CD4-positive, alpha-beta T cell treated with Interleukin-4 for 4 hours (primary cell): ENCODE results near the gene SDHA.
"Not testable (repeated sequence)": the region's sequence is repeated elsewhere in the genome, so short reads cannot be mapped to it uniquely, and the experiment has no call there.

Source experiments
- DNase-seq: peaks from one replicate; pipeline ENCODE4 v3.0.0-alpha.2; 2020

The SDHA gene

DNA sequence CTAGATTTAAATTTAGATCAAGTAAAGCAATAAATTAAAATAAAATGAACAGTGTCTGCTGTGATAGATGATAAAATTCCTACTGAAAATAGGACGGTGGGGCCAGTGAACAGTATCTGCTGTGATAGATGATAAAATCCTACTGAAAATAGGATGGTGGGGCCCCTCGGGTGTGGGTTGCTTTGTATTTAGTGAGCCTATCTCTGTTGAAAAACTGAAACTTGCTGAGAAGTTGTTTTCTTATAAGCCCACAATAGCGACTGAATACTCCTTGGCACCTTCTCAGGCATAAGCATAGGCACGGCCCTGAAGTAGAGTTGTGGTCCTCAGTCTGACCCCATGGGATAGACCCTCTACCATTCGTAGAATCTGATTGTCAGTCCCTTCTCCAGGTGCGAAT, 5.7 kb downstream of the SDHA start:
- no peak for DNase-seq

GRCh38 chr5:225334-225733, 7.2 kb downstream of the SDHA start:
- DNase-seq = no peak

- DNase-seq = not testable (repeated sequence)
These were observed 9.3 kb downstream of the SDHA start for GRCh38 chr5:227375-227774.

DNA sequence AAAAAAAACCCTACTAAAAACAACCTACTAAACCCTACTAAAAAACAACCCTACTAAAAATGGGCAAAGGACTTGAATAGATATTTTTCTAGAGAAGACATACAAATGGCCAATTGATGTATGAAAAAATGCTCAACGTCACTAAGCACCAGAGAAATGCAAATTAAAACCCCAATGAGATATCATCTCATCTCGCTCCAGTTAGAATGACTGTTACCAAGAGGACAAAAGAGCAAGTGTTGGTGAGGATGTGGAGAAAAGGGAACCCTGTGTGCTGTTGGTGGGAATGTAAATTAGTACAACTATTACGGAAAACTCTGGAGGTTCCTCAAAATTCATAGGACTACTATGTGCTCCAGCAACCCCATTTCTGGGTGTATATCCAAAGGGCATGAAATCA, 10.8 kb downstream of the SDHA start:
- no peak for DNase-seq

DNA sequence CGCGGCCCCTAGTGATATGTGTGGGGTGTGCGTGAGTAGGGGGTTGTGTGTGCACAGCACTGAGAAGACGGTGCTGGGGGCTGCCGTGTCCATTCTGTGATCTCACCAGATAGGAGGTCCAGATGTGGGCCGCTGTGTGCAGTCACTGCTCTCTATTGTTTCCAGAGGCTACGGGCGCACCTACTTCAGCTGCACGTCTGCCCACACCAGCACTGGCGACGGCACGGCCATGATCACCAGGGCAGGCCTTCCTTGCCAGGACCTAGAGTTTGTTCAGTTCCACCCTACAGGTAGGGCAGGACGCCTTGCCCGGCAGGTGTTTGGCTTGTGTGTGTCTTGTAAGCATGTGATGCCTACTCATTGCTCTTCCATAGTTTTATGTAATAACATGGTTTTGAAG, 12.6 kb downstream of the SDHA start:
- DNase-seq = no peak

DNA sequence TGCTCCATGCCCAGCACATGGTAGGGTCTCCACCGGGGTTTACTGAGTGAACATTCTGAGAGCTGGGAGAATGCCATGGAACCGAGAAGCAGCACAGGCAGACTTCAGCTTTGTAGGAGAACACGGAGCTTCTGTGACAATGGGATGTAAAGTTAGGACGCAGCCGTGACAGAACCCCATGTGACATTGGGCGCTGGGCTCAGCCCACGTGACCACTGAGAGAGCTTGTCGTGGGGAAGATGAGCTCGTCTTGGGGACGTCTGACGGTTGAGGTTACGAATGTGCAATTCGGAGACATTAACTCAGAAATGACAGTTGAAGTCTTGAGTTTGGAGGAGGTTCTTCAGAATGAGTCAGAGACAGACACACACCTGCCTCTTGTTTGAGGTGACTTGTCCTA, 13.5 kb downstream of the SDHA start:
- DNase-seq = no peak

DNA sequence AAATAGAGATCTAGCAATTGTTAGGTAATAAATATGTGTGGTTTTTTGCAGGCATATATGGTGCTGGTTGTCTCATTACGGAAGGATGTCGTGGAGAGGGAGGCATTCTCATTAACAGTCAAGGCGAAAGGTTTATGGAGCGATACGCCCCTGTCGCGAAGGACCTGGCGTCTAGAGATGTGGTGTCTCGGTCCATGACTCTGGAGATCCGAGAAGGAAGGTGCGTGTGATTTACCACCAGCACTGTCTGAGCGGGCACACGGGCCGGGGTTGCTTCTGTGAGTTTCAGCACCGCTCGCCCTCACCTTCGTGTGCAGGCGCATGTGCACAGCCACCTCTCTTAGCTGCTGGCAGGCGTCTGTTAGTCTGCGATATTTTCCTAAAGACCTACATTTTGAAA, 15.3 kb downstream of the SDHA start:
- DNase-seq = not testable (repeated sequence)

- no peak for DNase-seq
These were observed 16.3 kb downstream of the SDHA start for GRCh38 chr5:234450-234849.

DNA sequence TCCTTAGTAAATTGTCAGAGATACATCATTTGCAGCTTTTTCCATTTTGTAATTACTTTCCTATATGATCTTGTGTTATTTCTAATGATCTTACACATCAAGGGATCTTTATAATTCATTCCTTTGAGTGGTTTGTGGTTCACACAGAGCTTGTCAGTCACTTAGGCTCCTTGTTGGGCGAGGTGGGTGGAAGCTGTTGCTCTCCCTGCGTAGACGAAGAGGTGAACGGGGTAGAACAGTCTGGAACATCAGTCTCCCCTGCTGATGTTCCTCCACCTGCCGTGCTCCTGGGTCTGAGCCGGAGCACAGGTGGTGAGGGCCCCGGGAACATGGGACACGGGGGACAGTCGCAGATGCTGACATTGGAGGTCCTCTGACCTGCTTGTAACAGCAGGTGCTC, 17.4 kb downstream of the SDHA start:
- not testable (repeated sequence) for DNase-seq

DNA sequence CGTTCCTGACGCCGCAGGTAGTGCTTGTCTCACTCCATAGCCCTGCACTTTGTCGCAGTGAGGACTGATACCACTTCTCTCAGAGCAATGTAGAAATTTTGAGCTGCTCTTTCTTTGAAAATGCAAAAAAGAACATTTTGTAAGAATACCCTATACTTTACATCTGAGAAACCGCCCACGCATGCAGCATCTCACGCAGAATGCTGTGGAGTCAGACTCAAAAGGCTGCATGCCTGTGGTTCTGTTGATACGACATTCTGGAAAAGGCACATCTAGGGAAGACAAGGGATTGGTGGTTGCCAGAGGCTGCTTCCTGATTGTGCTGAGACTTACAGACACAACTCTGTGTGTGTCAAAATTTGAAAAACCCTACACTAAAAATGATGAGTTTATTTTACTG, 19.8 kb downstream of the SDHA start:
- DNase-seq = not testable (repeated sequence)

DNA sequence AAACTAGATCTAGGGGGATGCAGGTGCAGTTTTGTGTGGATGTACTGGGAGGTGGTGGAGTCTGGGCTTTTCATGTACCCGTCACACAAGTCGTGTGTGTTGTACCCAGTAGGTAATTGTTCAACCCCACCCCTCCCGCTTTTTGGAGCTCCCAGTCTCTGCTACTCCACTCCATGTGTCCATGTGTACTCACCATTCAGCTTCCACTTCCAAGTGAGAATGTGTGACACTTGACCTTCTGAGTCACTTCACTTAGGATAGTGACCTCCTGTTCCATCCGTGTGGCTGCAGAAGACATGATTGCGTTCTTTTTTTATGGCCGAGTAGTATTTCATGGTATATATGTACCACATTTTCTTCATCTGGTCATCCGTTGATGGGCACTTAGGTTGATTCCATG, 22.4 kb downstream of the SDHA start:
- not testable (repeated sequence) for DNase-seq

DNA sequence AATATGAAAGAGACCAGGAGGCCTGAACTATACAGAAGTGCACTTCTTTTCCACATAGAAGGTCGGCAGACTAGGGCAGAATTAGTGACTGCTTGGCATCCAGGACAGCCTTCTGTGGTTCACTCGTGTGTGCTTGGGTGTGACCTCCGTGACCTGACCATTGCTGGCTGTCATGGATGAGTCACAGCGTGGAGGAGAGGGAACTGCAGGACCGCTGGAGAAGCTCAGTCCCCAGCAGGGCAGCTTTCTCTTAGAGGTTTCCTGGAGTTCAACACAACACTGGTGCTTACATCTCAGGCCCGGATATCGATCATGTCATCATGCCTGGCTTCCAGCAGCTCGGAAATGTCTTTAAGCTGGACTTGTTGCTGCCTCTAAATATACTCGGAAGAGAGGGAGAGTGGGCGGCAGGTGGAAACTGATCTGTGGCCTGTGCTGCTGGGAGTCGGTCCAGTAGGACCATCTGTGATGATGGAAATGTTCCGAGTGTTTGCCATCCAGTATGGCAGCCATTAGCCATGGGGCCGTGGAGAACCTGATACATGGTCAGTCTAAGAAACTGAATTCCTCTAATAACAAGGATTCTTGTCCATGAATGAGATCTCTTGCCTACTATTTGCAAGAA, 23.0 kb downstream of the SDHA start:
- not testable (repeated sequence) for DNase-seq

DNA sequence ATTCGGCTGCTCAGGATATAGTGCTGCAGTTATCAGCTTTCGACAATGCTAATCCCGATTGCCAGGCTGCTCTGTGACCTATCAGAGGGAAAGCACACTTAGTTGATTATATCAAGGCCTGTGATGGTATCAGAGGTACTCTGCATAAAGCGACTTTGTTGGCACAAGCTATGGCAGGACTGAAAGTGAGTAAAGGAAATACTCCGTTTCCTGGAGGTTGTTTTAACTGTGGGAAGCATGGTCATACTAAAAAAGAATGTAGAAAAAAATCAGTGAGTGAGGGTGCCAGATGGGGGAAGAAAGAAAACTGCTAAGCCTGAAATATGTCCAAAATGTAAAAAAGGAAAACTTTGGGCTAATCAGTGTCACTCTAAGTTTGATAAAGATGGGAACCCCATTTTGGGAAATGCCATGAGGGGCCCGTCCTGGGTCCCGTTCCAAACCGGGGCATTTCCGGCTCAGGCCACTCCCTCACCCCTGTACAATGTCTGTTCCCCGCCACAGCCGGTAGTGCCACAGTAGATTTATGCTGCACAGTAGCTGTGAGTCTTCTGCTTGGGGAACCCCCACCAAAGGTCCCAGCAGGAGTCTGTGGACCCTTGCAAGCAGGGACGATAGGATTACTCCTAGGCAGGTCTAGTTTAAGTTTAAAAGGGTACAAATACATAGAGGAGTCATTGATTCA, 25.7 kb downstream of the SDHA start:
- DNase-seq = not testable (repeated sequence)

GRCh38 chr5:245717-246116, 27.6 kb downstream of the SDHA start:
- DNase-seq = not testable (repeated sequence)

DNA sequence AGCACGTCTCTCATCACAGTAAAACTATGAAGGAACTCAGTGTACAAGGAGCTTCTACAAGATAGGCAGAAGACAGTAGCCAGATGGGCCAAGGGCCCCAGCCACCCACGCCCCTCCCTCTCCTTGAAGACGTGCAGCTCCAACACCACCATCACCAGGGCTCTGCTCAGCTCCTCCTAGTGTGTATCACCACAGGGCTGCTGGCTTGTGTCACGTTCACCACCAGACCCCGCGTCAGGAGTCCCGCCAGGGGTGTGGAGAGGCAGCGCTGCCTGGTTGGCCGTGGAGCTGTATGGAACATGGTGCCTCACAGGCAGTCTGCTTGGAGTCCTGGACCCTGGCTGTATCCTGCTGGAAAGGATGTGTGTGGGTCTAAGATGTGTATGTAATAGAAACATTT, 32.3 kb downstream of the SDHA start:
- not testable (repeated sequence) for DNase-seq

- DNase-seq = not testable (repeated sequence)
These were observed 32.9 kb downstream of the SDHA start for GRCh38 chr5:251016-251415.

- DNase-seq = not testable (repeated sequence)
These were observed 33.4 kb downstream of the SDHA start for GRCh38 chr5:251538-251937.

- not testable (repeated sequence) for DNase-seq
These were observed 33.9 kb downstream of the SDHA start for GRCh38 chr5:251975-252374.

GRCh38 chr5:252546-252945, 34.4 kb downstream of the SDHA start:
- DNase-seq = no peak

DNA sequence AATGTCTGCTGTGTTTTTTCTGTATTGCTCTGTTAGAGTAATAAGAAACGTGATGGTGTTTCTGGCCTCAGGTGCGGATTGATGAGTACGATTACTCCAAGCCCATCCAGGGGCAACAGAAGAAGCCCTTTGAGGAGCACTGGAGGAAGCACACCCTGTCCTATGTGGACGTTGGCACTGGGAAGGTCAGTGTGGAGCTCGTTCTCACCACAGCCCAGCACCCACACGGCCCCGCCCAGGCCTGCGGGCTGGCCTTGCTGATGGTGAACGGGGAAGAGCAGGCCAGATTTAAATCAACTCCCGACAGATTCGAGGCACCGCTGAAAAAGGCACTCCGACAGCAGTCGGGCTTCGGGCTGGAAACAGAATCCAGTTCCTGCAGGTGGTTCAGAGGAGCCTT, 36.2 kb downstream of the SDHA start:
- not testable (repeated sequence) for DNase-seq

DNA sequence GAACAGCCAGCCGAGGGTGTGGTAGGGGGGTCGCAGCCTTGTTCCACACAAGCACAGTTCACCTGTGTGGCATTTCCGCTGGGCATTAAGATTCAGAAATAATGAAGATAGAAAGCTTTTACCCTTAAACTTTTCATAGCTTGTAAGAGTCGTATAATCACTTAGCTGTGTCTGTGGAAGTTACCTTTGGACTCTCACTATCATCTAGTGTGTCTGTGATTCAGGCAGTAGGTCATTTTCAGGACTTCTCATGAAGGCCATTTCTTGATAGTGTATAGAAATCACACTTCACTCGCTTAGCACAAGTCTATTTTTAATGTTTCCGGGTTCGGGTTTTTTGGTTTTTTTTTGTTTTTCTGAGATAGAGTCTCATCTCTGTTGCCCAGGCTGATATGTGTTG, 37.0 kb downstream of the SDHA start:
- DNase-seq = not testable (repeated sequence)

DNA sequence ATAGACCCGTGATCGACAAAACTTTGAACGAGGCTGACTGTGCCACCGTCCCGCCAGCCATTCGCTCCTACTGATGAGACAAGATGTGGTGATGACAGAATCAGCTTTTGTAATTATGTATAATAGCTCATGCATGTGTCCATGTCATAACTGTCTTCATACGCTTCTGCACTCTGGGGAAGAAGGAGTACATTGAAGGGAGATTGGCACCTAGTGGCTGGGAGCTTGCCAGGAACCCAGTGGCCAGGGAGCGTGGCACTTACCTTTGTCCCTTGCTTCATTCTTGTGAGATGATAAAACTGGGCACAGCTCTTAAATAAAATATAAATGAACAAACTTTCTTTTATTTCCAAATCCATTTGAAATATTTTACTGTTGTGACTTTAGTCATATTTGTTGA, 38.2 kb downstream of the SDHA start:
- not testable (repeated sequence) for DNase-seq

GRCh38 chr5:257148-257547, 39.0 kb downstream of the SDHA start:
- DNase-seq = no peak

GRCh38 chr5:263275-263974, 45.3 kb downstream of the SDHA start:
- DNase-seq = not testable (repeated sequence)
